ENCODE results near the gene FRMPD4.

Gene FRMPD4

GRCh38 chrX:12383196-12383595 is 244.9 kb downstream of the FRMPD4 start (continued):
- TF ChIP-seq TSHZ2 (CRISPR knock-in tag; IDR thresholded peaks at IDR 0.05) (no peak), POU6F1 (CRISPR knock-in tag; IDR thresholded peaks at IDR 0.05; ENCODE audit: borderline replicate concordance, low read depth) (no peak)

GRCh38 chrX:12390301-12390700 is 252.0 kb downstream of the FRMPD4 start:
- TF ChIP-seq ZNF565 (CRISPR knock-in tag; conservative IDR thresholded peaks at IDR 0.05; ENCODE audit: low read depth) = no peak
- TF ChIP-seq ZC3H10 (CRISPR knock-in tag; IDR thresholded peaks at IDR 0.05) = no peak
- no peak for TF ChIP-seq SNAI2 (CRISPR knock-in tag; IDR thresholded peaks at IDR 0.05)
- no peak for TF ChIP-seq PATZ1 (CRISPR knock-in tag; IDR thresholded peaks at IDR 0.05; ENCODE audit: borderline replicate concordance)
- no peak for TF ChIP-seq BACH2 (CRISPR knock-in tag; IDR thresholded peaks at IDR 0.05; ENCODE audit: borderline replicate concordance)
- TF ChIP-seq POU6F1 (CRISPR knock-in tag; IDR thresholded peaks at IDR 0.05; ENCODE audit: borderline replicate concordance, low read depth) = no peak
- TF ChIP-seq GLIS3 (CRISPR knock-in tag; IDR thresholded peaks at IDR 0.05) = no peak
- no peak for TF ChIP-seq ZFP30 (CRISPR knock-in tag; IDR thresholded peaks at IDR 0.05)
- TF ChIP-seq ARNTL (CRISPR knock-in tag; IDR thresholded peaks at IDR 0.05; ENCODE audit: borderline replicate concordance, low read depth) = no peak
- no peak for TF ChIP-seq PPARA (CRISPR knock-in tag; IDR thresholded peaks at IDR 0.05; ENCODE audit: borderline replicate concordance)
- TF ChIP-seq TSHZ2 (CRISPR knock-in tag; IDR thresholded peaks at IDR 0.05) = no peak
- no peak for TF ChIP-seq ZNF70 (CRISPR knock-in tag; IDR thresholded peaks at IDR 0.05)
- no peak for TF ChIP-seq ESRRG (CRISPR knock-in tag; IDR thresholded peaks at IDR 0.05)
- no peak for TF ChIP-seq OSR1 (CRISPR knock-in tag; IDR thresholded peaks at IDR 0.05)
- no peak for TF ChIP-seq TCF4 (CRISPR knock-in tag; IDR thresholded peaks at IDR 0.05; ENCODE audit: borderline replicate concordance)
- TF ChIP-seq RARB (CRISPR knock-in tag; IDR thresholded peaks at IDR 0.05) = no peak
- no peak for TF ChIP-seq ISL1 (CRISPR knock-in tag; IDR thresholded peaks at IDR 0.05)
- TF ChIP-seq CSRNP3 (CRISPR knock-in tag; IDR thresholded peaks at IDR 0.05) = no peak
- no peak for ATAC-seq

All from SK-N-SH treated with all-trans-retinoic acid at 6 μM for 48 hours (cell line).